ENCODE results near the gene AHCYL1. TPM values are rescaled to one million over a fixed set of nuclear protein-coding genes. Genes with fewer than 3 reads are reported as not detected.

The AHCYL1 gene
- total and polyA plus RNA-seq, 2 of the 8 experiments (the other 6 are each of a cell fraction or from before 2014, with no cell fraction given) = 64.5 to 95.9 TPM

DNA sequence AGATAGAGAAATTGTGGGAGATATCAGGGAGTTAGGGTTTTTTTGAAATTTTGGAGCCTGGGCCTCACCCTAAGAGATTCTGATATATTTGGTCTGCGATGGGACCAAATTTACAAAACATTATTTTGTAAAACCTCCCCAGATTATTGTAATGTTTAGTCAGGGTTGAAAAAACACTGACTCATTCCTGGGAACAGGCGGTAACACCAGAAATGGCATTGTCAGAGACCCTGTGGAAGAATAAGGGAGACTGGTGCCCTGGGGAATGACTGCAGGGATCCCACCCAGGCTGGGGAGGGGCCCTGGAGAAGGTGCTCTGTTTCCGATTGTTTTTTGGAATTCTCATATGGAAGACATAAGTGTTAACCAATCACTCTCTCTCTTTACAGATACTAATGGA, 36.7 kb downstream of the AHCYL1 start:
- POLR2A ChIA-PET (ENCODE audit: partially characterized antibody) = interaction anchor here (1.2 kb wide), 1 partner anchor 8 kb away, joined by 6 read pairs; no protein-coding TSS in a partner anchor
- WGBS, 2 experiments (ENCODE audit: extremely low coverage in 1 of 2, insufficient coverage in 1 of 2, insufficient read length in 1 of 2, insufficient replicate concordance in 2 of 2, low coverage in 1 of 2, low lambda C conversion rate in 2 of 2, missing lambda C conversion rate in 1 of 2) = 91% methylated on average over 3 of the region's 3 CpGs; no CpG with 5 or more reads in 1 of the 2 experiments
- no peak overlapping the region for H3K4me2 ChIP-seq (ENCODE audit: insufficient read depth in 1 of 2, low read depth in 2 of 2, low read length in 2 of 2)

More for the DNA sequence above, 36.7 kb downstream of the AHCYL1 start:
- Histone ChIP-seq H2BK20ac (ENCODE audit: low read length) (no peak overlapping the region), H3K56ac (replicated peaks; ENCODE audit: insufficient read length, low read depth, low read length) (no peak overlapping the region), H3K14ac (ENCODE audit: insufficient read length) (no peak overlapping the region), H4K91ac (replicated peaks; ENCODE audit: insufficient read length, low read length) (no peak overlapping the region), H4K5ac (ENCODE audit: insufficient read length, low read depth, low read length) (no peak overlapping the region), H3K36me3 (ENCODE audit: control insufficient read depth in 2 of 4, insufficient read depth in 4 of 4, low read length in 3 of 4) (peaks cover 29 to 84% (median 71%) of the 10 kb centered on the region in 4 experiments), H3K9me3 (ENCODE audit: insufficient read depth in 2 of 2, low read depth in 1 of 2, low read length in 1 of 2) (no peaks in the 10 kb centered on the region), H3K4me3 (ENCODE audit: extremely low read depth in 1 of 4, insufficient read depth in 2 of 4, low read depth in 3 of 4, low read length in 4 of 4) (no peak overlapping the region), H3K79me2 (ENCODE audit: control insufficient read depth in 1 of 2, insufficient read depth in 2 of 2, low read length in 2 of 2) (no peaks in the 10 kb centered on the region), H3K23me2 (ENCODE audit: low read depth, low read length) (no peaks in the 10 kb centered on the region), H3K79me1 (ENCODE audit: low read depth, low read length) (no peaks in the 10 kb centered on the region), H2BK5ac (ENCODE audit: low read depth, low read length) (no peak overlapping the region), H3K27ac (ENCODE audit: low read depth, low read length) (no peak overlapping the region), H3K18ac (ENCODE audit: extremely low read depth, low read length) (no peak overlapping the region), H4K20me1 (replicated peaks in 1 of 2; ENCODE audit: control insufficient read depth in 1 of 2, insufficient read depth in 2 of 2, low read length in 2 of 2) (peaks cover 0 to 2% of the 10 kb centered on the region in 2 experiments), H3K4ac (replicated peaks; ENCODE audit: insufficient read length, low read depth, low read length) (no peak overlapping the region), H3K23ac (ENCODE audit: insufficient read length) (no peak overlapping the region), H2AFZ (ENCODE audit: low read length) (no peak overlapping the region), H3K4me1 (replicated peaks in 1 of 4; ENCODE audit: control insufficient read depth in 3 of 4, insufficient read depth in 4 of 4, low read length in 3 of 4) (no peaks in the 10 kb centered on the region), H2AK5ac (ENCODE audit: low read depth, low read length) (no peak overlapping the region), H2BK15ac (ENCODE audit: low read length) (no peak overlapping the region), H2BK12ac (ENCODE audit: low read depth, low read length) (no peak overlapping the region), H4K8ac (ENCODE audit: extremely low read depth, insufficient read depth, low read length) (no peak overlapping the region), H3K9ac (replicated peaks in 1 of 4; ENCODE audit: extremely low read depth in 1 of 4, low read depth in 3 of 4, low read length in 3 of 4) (no peak overlapping the region), H3K27me3 (replicated peaks in 1 of 4; ENCODE audit: control insufficient read depth in 3 of 4, extremely low read depth in 1 of 4, insufficient read depth in 3 of 4, low read length in 3 of 4) (no peaks in the 10 kb centered on the region), H2BK120ac (replicated peaks; ENCODE audit: low read depth, low read length) (no peak overlapping the region)
- no peak for TF ChIP-seq MAFK (IDR thresholded peaks at IDR 0.05; ENCODE audit: low read depth, low read length)
- TF ChIP-seq JUND (IDR thresholded peaks at IDR 0.05; ENCODE audit: low read length) = no peak
- no peak for TF ChIP-seq CHD1 (IDR thresholded peaks at IDR 0.05; ENCODE audit: low read depth, low read length)
- TF ChIP-seq TCF12 (IDR thresholded peaks at IDR 0.05; ENCODE audit: low read depth, low read length) = no peak
- TF ChIP-seq TAF1 (IDR thresholded peaks at IDR 0.05; ENCODE audit: low read depth, low read length) = no peak
- TF ChIP-seq SRF (IDR thresholded peaks at IDR 0.05; ENCODE audit: low read depth, low read length) = no peak
- no peak for TF ChIP-seq BRCA1 (IDR thresholded peaks at IDR 0.05; ENCODE audit: low read depth, low read length)
- TF ChIP-seq, protein P1, sequence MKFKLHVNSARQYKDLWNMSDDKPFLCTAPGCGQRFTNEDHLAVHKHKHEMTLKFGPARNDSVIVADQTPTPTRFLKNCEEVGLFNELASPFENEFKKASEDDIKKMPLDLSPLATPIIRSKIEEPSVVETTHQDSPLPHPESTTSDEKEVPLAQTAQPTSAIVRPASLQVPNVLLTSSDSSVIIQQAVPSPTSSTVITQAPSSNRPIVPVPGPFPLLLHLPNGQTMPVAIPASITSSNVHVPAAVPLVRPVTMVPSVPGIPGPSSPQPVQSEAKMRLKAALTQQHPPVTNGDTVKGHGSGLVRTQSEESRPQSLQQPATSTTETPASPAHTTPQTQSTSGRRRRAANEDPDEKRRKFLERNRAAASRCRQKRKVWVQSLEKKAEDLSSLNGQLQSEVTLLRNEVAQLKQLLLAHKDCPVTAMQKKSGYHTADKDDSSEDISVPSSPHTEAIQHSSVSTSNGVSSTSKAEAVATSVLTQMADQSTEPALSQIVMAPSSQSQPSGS (IDR thresholded peaks at IDR 0.05; ENCODE audit: low read length) = no peak
- CTCF ChIA-PET (ENCODE audit: partially characterized antibody) = interaction anchor here (1.3 to 2.0 kb wide), 3 partner anchors 9 to 244 kb away, joined by 4 to 7 read pairs (median 7); partner anchors contain the start of gene AHCYL1
- no peak for DNase-seq (ENCODE audit: low read depth in 1 of 2, low spot score in 2 of 2)
- FAIRE-seq = no peak

All from H1 (cell line).